HEK293 (cell line): Measurements from ENCODE around the gene GREM1.

Experiments used
- BCL11A ChIP-seq: fragments of 450-650 bp; formaldehyde crosslinking; IDR thresholded peaks from 2 replicates; pipeline ENCODE4 v1.5.1; 2016; ENCODE audit warnings: low read depth, missing biosample characterization, missing genetic modification characterization
- CTCF ChIP-seq: fragments of 450-650 bp; formaldehyde crosslinking; IDR thresholded peaks from 2 replicates; pipeline ENCODE4 v1.5.1; 2016; ENCODE audit warnings: missing biosample characterization, missing genetic modification characterization
- HOXA7 ChIP-seq: sonication (generic); formaldehyde crosslinking; IDR thresholded peaks from 2 replicates; pipeline ENCODE4 v1.8.1; 2022; ENCODE audit warnings: missing genetic modification reagents, borderline replicate concordance
- KLF17 ChIP-seq: fragments of 450-650 bp; formaldehyde crosslinking; IDR thresholded peaks from 2 replicates; pipeline ENCODE4 v1.5.1; 2016; ENCODE audit warnings: missing biosample characterization, missing genetic modification characterization
- KLF9 ChIP-seq: fragments of 450-650 bp; formaldehyde crosslinking; IDR thresholded peaks from 2 replicates; pipeline ENCODE4 v1.5.1; 2016; ENCODE audit warnings: missing biosample characterization, missing genetic modification characterization, low read depth
- OSR2 ChIP-seq: fragments of 450-650 bp; formaldehyde crosslinking; IDR thresholded peaks from 2 replicates; pipeline ENCODE4 v1.5.1; 2016; ENCODE audit warnings: missing biosample characterization, missing genetic modification characterization
- PATZ1 ChIP-seq: fragments of 450-650 bp; formaldehyde crosslinking; IDR thresholded peaks from 2 replicates; pipeline ENCODE4 v1.5.1; 2016; ENCODE audit warnings: missing biosample characterization, missing genetic modification characterization
- PRDM10 ChIP-seq: fragments of 450-650 bp; formaldehyde crosslinking; IDR thresholded peaks from 2 replicates; pipeline ENCODE4 v1.5.1; 2016; ENCODE audit warnings: missing biosample characterization, missing genetic modification characterization
- PRDM2 ChIP-seq: fragments of 450-650 bp; formaldehyde crosslinking; IDR thresholded peaks from 2 replicates; pipeline ENCODE4 v1.5.1; 2016; ENCODE audit warnings: missing biosample characterization, missing genetic modification characterization, borderline replicate concordance
- ZBTB1 ChIP-seq: fragments of 450-650 bp; formaldehyde crosslinking; IDR thresholded peaks from 2 replicates; pipeline ENCODE4 v1.5.1; 2016; ENCODE audit warnings: missing biosample characterization, missing genetic modification characterization
- ZBTB17 ChIP-seq: fragments of 450-650 bp; formaldehyde crosslinking; IDR thresholded peaks from 2 replicates; pipeline ENCODE4 v1.5.1; 2016; ENCODE audit warnings: missing biosample characterization, missing genetic modification characterization
- ZBTB8A ChIP-seq: fragments of 450-650 bp; formaldehyde crosslinking; IDR thresholded peaks from 2 replicates; pipeline ENCODE4 v1.5.1; 2016; ENCODE audit warnings: missing biosample characterization, missing genetic modification characterization
- ZNF175 ChIP-seq: fragments of 450-650 bp; formaldehyde crosslinking; IDR thresholded peaks from 2 replicates; pipeline ENCODE4 v1.5.1; 2016; ENCODE audit warnings: missing biosample characterization, missing genetic modification characterization
- ZNF311 ChIP-seq: fragments of 450-650 bp; formaldehyde crosslinking; IDR thresholded peaks from 2 replicates; pipeline ENCODE4 v1.5.1; 2017; ENCODE audit warnings: missing biosample characterization, missing genetic modification characterization, borderline replicate concordance
- ZNF423 ChIP-seq: fragments of 450-650 bp; formaldehyde crosslinking; IDR thresholded peaks from 2 replicates; pipeline ENCODE4 v1.5.1; 2016; ENCODE audit warnings: missing biosample characterization, missing genetic modification characterization
- ZNF501 ChIP-seq: fragments of 450-650 bp; formaldehyde crosslinking; IDR thresholded peaks from 2 replicates; pipeline ENCODE4 v1.5.1; 2016; ENCODE audit warnings: missing biosample characterization, missing genetic modification characterization
- ZNF544 ChIP-seq: fragments of 450-650 bp; formaldehyde crosslinking; IDR thresholded peaks from 2 replicates; pipeline ENCODE4 v1.5.0; 2017; ENCODE audit warnings: missing biosample characterization, missing genetic modification characterization
- ZNF555 ChIP-seq: fragments of 450-650 bp; formaldehyde crosslinking; conservative IDR thresholded peaks from 2 replicates; pipeline ENCODE4 v1.5.1; 2017; ENCODE audit warnings: missing biosample characterization, mild to moderate bottlenecking, missing genetic modification characterization, inconsistent platforms
- ZNF571 ChIP-seq: fragments of 450-650 bp; formaldehyde crosslinking; IDR thresholded peaks from 2 replicates; pipeline ENCODE4 v1.5.0; 2017; ENCODE audit warnings: missing biosample characterization, missing genetic modification characterization
- ZNF610 ChIP-seq: fragments of 450-650 bp; formaldehyde crosslinking; IDR thresholded peaks from 2 replicates; pipeline ENCODE4 v1.5.1; 2016; ENCODE audit warnings: missing biosample characterization, missing genetic modification characterization, borderline replicate concordance
- ZNF747 ChIP-seq: fragments of 450-650 bp; formaldehyde crosslinking; IDR thresholded peaks from 2 replicates; pipeline ENCODE4 v1.5.1; 2016; ENCODE audit warnings: missing biosample characterization, missing genetic modification characterization
- ZSCAN16 ChIP-seq: fragments of 450-650 bp; formaldehyde crosslinking; IDR thresholded peaks from 2 replicates; pipeline ENCODE4 v1.5.1; 2016; ENCODE audit warnings: missing biosample characterization, missing genetic modification characterization
- ZSCAN18 ChIP-seq: fragments of 450-650 bp; formaldehyde crosslinking; IDR thresholded peaks from 2 replicates; pipeline ENCODE4 v1.5.1; 2016; ENCODE audit warnings: missing biosample characterization, missing genetic modification characterization

GREM1 gene

GRCh38 chr15:32730677-32731654 is 13.2 kb downstream of the GREM1 start (continued):
- peak; percentile 70 for TF ChIP-seq PATZ1
- no peak for TF ChIP-seq ZNF175
- TF ChIP-seq ZNF311 (tag by site-specific recombination): no peak
- TF ChIP-seq ZBTB8A (tag by site-specific recombination): no peak
- TF ChIP-seq PRDM2 (tag by site-specific recombination): no peak
- no peak for TF ChIP-seq ZSCAN18 (tag by site-specific recombination)
- TF ChIP-seq BCL11A: no peak
- TF ChIP-seq CTCF: no peak
- TF ChIP-seq HOXA7: no peak
- peak; percentile 50; the same call in 1 of the 2 replicates for TF ChIP-seq ZBTB17 (tag by site-specific recombination)
- no peak for TF ChIP-seq ZNF501 (tag by site-specific recombination)
- TF ChIP-seq ZNF571 (tag by site-specific recombination): no peak
- TF ChIP-seq ZSCAN16: no peak
- TF ChIP-seq ZNF544 (tag by site-specific recombination): no peak
- TF ChIP-seq ZNF747 (tag by site-specific recombination): no peak
- TF ChIP-seq ZNF423 (tag by site-specific recombination): no peak
- 0 out of 2 replicates have a peak, but pooled peaks have one; percentile 13 for TF ChIP-seq PRDM10 (tag by site-specific recombination)
- TF ChIP-seq KLF9: peak; percentile 82
- no peak for TF ChIP-seq ZNF555 (tag by site-specific recombination)
- no peak for TF ChIP-seq ZBTB1 (tag by site-specific recombination)
- TF ChIP-seq KLF17 (tag by site-specific recombination): no peak
- TF ChIP-seq ZNF610: no peak
- TF ChIP-seq OSR2 (tag by site-specific recombination): no peak
